ENCODE measurements around the gene HYAL3.

DNA sequence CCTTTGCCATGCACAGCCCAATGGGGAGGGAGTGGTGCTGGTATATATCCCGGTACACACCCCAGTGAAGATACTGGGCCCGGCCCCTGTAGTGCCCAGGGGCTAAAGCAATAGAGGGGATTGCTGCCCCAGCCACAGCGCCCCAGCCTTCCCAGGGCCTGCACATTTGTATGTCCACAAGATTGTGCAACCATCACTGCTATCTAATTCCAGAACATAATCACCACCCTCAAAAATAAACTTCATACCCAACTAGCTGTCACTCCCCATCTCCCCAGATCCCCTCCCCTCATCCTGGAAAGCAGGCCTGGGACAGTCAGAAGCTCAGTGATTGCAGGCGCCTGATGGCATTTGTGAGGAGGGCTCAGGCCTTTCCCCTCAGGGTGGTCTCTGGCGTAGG lies 49.7 kb downstream of the HYAL3 start:
- TF ChIP-seq, protein P1, sequence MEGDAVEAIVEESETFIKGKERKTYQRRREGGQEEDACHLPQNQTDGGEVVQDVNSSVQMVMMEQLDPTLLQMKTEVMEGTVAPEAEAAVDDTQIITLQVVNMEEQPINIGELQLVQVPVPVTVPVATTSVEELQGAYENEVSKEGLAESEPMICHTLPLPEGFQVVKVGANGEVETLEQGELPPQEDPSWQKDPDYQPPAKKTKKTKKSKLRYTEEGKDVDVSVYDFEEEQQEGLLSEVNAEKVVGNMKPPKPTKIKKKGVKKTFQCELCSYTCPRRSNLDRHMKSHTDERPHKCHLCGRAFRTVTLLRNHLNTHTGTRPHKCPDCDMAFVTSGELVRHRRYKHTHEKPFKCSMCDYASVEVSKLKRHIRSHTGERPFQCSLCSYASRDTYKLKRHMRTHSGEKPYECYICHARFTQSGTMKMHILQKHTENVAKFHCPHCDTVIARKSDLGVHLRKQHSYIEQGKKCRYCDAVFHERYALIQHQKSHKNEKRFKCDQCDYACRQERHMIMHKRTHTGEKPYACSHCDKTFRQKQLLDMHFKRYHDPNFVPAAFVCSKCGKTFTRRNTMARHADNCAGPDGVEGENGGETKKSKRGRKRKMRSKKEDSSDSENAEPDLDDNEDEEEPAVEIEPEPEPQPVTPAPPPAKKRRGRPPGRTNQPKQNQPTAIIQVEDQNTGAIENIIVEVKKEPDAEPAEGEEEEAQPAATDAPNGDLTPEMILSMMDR (IDR thresholded peaks at IDR 0.05): no peak
- no peak for TF ChIP-seq POLR2A (IDR thresholded peaks at IDR 0.05)

All from gastroesophageal sphincter (tissue), 3 donors.